Astrocyte (in vitro differentiated cells and primary cell): ENCODE measurements around the gene ADCY1. TPM values are rescaled to one million over a fixed set of nuclear protein-coding genes. Genes with fewer than 3 reads are reported as not detected.

Experiments used
- DNase-seq: peaks from one replicate; pipeline ENCODE4 v3.0.0-alpha.2; 2010; ENCODE audit warnings: low read depth
- FAIRE-seq: peaks from 2 replicates; lab custom pipeline; 2011; peaks lifted over from hg19 to GRCh38; lab: Jason Lieb, UNC
- H2AFZ ChIP-seq: 2 replicates; pipeline ENCODE4 v1.6.0; 2012; ENCODE audit warnings: low read depth, low read length, inconsistent platforms
- H3K27ac ChIP-seq: 2 replicates; pipeline ENCODE4 v1.5.1; 2011; ENCODE audit warnings: low read depth, low read length, inconsistent platforms
- H3K27me3 ChIP-seq: 2 replicates; pipeline ENCODE4 v1.6.0; 2011; ENCODE audit warnings: low read length, inconsistent platforms; ENCODE audit not compliant: insufficient read depth
- H3K36me3 ChIP-seq: 2 replicates; pipeline ENCODE4 v1.5.1; 2011; ENCODE audit warnings: low read length, inconsistent platforms; ENCODE audit not compliant: insufficient read depth
- H3K4me1 ChIP-seq: 2 replicates; pipeline ENCODE4 v1.5.1; 2011; ENCODE audit warnings: low read length, inconsistent platforms; ENCODE audit not compliant: insufficient read depth
- H3K4me2 ChIP-seq: 2 replicates; pipeline ENCODE4 v1.6.0; 2012; ENCODE audit warnings: low read length, inconsistent platforms
- H3K4me3 ChIP-seq: 2 replicates; pipeline ENCODE4 v1.5.1; 2011; ENCODE audit warnings: low read depth, mild to moderate bottlenecking, low read length, inconsistent platforms; ENCODE audit not compliant: insufficient read depth
- H3K79me2 ChIP-seq: 2 replicates; pipeline ENCODE4 v1.6.0; 2012; ENCODE audit warnings: mild to moderate bottlenecking, low read length, inconsistent platforms; ENCODE audit not compliant: insufficient read depth
- H3K9ac ChIP-seq: 2 replicates; pipeline ENCODE4 v1.6.0; 2012; ENCODE audit warnings: mild to moderate bottlenecking, low read length, inconsistent platforms
- H3K9me3 ChIP-seq: 2 replicates; pipeline ENCODE4 v1.5.1; 2012; ENCODE audit warnings: low read depth, mild to moderate bottlenecking, low read length, inconsistent platforms; ENCODE audit not compliant: insufficient read depth
- H4K20me1 ChIP-seq: 2 replicates; pipeline ENCODE4 v1.6.0; 2012; ENCODE audit warnings: low read length, inconsistent platforms; ENCODE audit not compliant: insufficient read depth
- H3K27ac Mint-ChIP-seq: one replicate; pipeline ENCODE4 v1.8.0; 2021; ENCODE audit warnings: mild to moderate bottlenecking, mixed read lengths; ENCODE audit not compliant: unreplicated experiment
- H3K27me3 Mint-ChIP-seq: one replicate; pipeline ENCODE4 v1.8.0; 2021; ENCODE audit warnings: low read depth, mixed read lengths; ENCODE audit not compliant: unreplicated experiment
- H3K36me3 Mint-ChIP-seq: one replicate; pipeline ENCODE4 v1.8.0; 2021; ENCODE audit warnings: low read depth, mixed read lengths; ENCODE audit not compliant: unreplicated experiment
- H3K4me1 Mint-ChIP-seq: one replicate; pipeline ENCODE4 v1.8.0; 2021; ENCODE audit warnings: low read depth, mixed read lengths; ENCODE audit not compliant: unreplicated experiment
- H3K4me3 Mint-ChIP-seq: one replicate; pipeline ENCODE4 v1.8.0; 2021; ENCODE audit warnings: mild to moderate bottlenecking, moderate library complexity, mixed read lengths; ENCODE audit not compliant: unreplicated experiment
- H3K9me3 Mint-ChIP-seq: one replicate; pipeline ENCODE4 v1.8.0; 2021; ENCODE audit warnings: mild to moderate bottlenecking, mixed read lengths; ENCODE audit not compliant: unreplicated experiment
- CTCF ChIP-seq: IDR thresholded peaks from 2 replicates; pipeline ENCODE4 v1.5.1; 2011; ENCODE audit warnings: low read depth, mild to moderate bottlenecking, inconsistent platforms, low read length, moderate library complexity; ENCODE audit not compliant: insufficient read depth
- EZH2 ChIP-seq: IDR thresholded peaks from 2 replicates; pipeline ENCODE4 v1.6.1; 2012; ENCODE audit warnings: mild to moderate bottlenecking, low read length, inconsistent platforms; ENCODE audit not compliant: insufficient read depth
- total RNA-seq: library from RNA; stranded (reverse); gene quantifications from 2 replicates; pipeline ENCODE4 v1.2.1, GENCODE V29; 2021

ADCY1 gene
- total RNA-seq, 1 donor from 2014 or later, result 1.6 TPM

GRCh38 chr7:45643630-45644029 lies 69.5 kb downstream of the ADCY1 start:
- H3K9me3 Mint-ChIP-seq, result no peaks in the 10 kb centered on the region
- Histone ChIP-seq H3K36me3 (no peaks in the 10 kb centered on the region), H4K20me1 (no peaks in the 10 kb centered on the region), H3K4me1 (no peaks in the 10 kb centered on the region), H2AFZ (no peak overlapping the region), H3K27ac (no peak overlapping the region), H3K9me3 (no peaks in the 10 kb centered on the region), H3K9ac (no peak overlapping the region), H3K79me2 (no peaks in the 10 kb centered on the region), H3K4me2 (no peak overlapping the region), H3K27me3 (no peaks in the 10 kb centered on the region), H3K4me3 (no peak overlapping the region)
- no peak overlapping the region for H3K27ac Mint-ChIP-seq
- DNase-seq (no peak), FAIRE-seq (no peak)
- H3K4me1 Mint-ChIP-seq, result no peaks in the 10 kb centered on the region
- no peak overlapping the region for H3K4me3 Mint-ChIP-seq
- no peaks in the 10 kb centered on the region for H3K27me3 Mint-ChIP-seq
- H3K36me3 Mint-ChIP-seq, result peaks cover 1% of the 10 kb centered on the region
- no peak for TF ChIP-seq CTCF
- TF ChIP-seq EZH2, result no peak

- H3K9me3 Mint-ChIP-seq, result no peaks in the 10 kb centered on the region
- TF ChIP-seq EZH2 (no peak), CTCF (no peak)
- Histone ChIP-seq H3K79me2 (no peaks in the 10 kb centered on the region), H3K27ac (no peak overlapping the region), H3K27me3 (no peaks in the 10 kb centered on the region), H3K36me3 (no peaks in the 10 kb centered on the region), H3K9ac (no peak overlapping the region), H4K20me1 (no peaks in the 10 kb centered on the region), H3K4me2 (no peak overlapping the region), H2AFZ (no peak overlapping the region), H3K4me1 (no peaks in the 10 kb centered on the region), H3K9me3 (no peaks in the 10 kb centered on the region), H3K4me3 (no peak overlapping the region)
- no peak overlapping the region for H3K27ac Mint-ChIP-seq
- peaks cover 1% of the 10 kb centered on the region for H3K36me3 Mint-ChIP-seq
- no peaks in the 10 kb centered on the region for H3K4me1 Mint-ChIP-seq
- no peak overlapping the region for H3K4me3 Mint-ChIP-seq
- peaks cover 1% of the 10 kb centered on the region for H3K27me3 Mint-ChIP-seq
- FAIRE-seq, result no peak
- DNase-seq, result no peak
Observed at GRCh38 chr7:45644237-45644636, 70.1 kb downstream of the ADCY1 start.

- peaks cover 1% of the 10 kb centered on the region for H3K27me3 Mint-ChIP-seq
- H3K79me2 ChIP-seq, result no peaks in the 10 kb centered on the region
- no peaks in the 10 kb centered on the region for H3K4me1 ChIP-seq
- no peak overlapping the region for H3K9ac ChIP-seq
- no peaks in the 10 kb centered on the region for H3K4me1 Mint-ChIP-seq
- FAIRE-seq (no peak), DNase-seq (no peak)
- H3K4me2 ChIP-seq, result no peak overlapping the region
- TF ChIP-seq CTCF (no peak), EZH2 (no peak)
- H3K9me3 Mint-ChIP-seq, result no peaks in the 10 kb centered on the region
- no peak overlapping the region for H3K4me3 Mint-ChIP-seq
- H2AFZ ChIP-seq, result no peak overlapping the region
- no peaks in the 10 kb centered on the region for H4K20me1 ChIP-seq
- H3K4me3 ChIP-seq, result no peak overlapping the region
- H3K27ac Mint-ChIP-seq, result no peak overlapping the region
- no peak overlapping the region for H3K27ac ChIP-seq
- no peaks in the 10 kb centered on the region for H3K27me3 ChIP-seq
- H3K36me3 Mint-ChIP-seq, result no peaks in the 10 kb centered on the region
- no peaks in the 10 kb centered on the region for H3K36me3 ChIP-seq
- no peaks in the 10 kb centered on the region for H3K9me3 ChIP-seq
Observed at GRCh38 chr7:45645141-45645969, 71.2 kb downstream of the ADCY1 start.
